B cell (primary cell): Measurements from ENCODE around the gene TMEM132D. TPM values are rescaled to one million over a fixed set of nuclear protein-coding genes. Genes with fewer than 3 reads are reported as not detected.

ENCODE experiments used
- ATAC-seq: fragments of 200-7000 bp; cut with Tn5 transposase; one replicate; pipeline ENCODE4 v1.10.0; 2021; ENCODE audit warnings: low read depth, mild to moderate bottlenecking, moderate number of reproducible peaks, moderate library complexity
- CTCF ChIA-PET: fragments of 350-600 bp; sonication (Branson Sonifier 250); formaldehyde crosslinking; loops from one replicate; lab custom pipeline; 2021; ENCODE audit warnings: antibody characterized with exemption, inconsistent platforms; lab: Charles Lee
- POLR2A ChIA-PET: fragments of 350-600 bp; sonication (Branson Sonifier 250); formaldehyde crosslinking; loops from one replicate; lab custom pipeline; 2021; ENCODE audit warnings: antibody characterized with exemption; lab: Charles Lee
- DNase-seq: peaks from one replicate; pipeline ENCODE4 v3.0.0; 2013
- H2AFZ ChIP-seq: 2 replicates; pipeline ENCODE4 v1.6.1; 2012; ENCODE audit warnings: mild to moderate bottlenecking, low read depth, low read length; ENCODE audit not compliant: insufficient read depth, poor library complexity, severe bottlenecking
- H3K27ac ChIP-seq, 2 donors: 1 replicate in 1 of 2; 2 replicates in 1 of 2; pipeline ENCODE4 v1.5.1; 2012 to 2013; ENCODE audit warnings: low read length in 2 of 2, mild to moderate bottlenecking in 2 of 2, moderate library complexity in 1 of 2
- H3K27me3 ChIP-seq, 4 experiments: fragments of 200-600 bp in 1 of 4; sonication (generic) in 1 of 4; replicated peaks in 1 of 4; 1 replicate in 2 of 4; 2 replicates in 2 of 4; pipeline versions ENCODE4 v1.6.1 to v1.7.0; 2013 to 2016; ENCODE audit warnings: low read length in 3 of 4, mild to moderate bottlenecking in 2 of 4, mixed read lengths in 1 of 4, moderate library complexity in 1 of 4; ENCODE audit not compliant: insufficient read depth in 4 of 4, control insufficient read depth in 3 of 4; ENCODE audit errors: control extremely low read depth in 1 of 4
- H3K36me3 ChIP-seq, 2 experiments: replicated peaks in 1 of 2; 1 replicate in 1 of 2; 2 replicates in 1 of 2; pipeline versions ENCODE4 v1.6.1 to v1.7.1; 2013; ENCODE audit warnings: low read length in 1 of 2; ENCODE audit not compliant: insufficient read depth in 2 of 2, control insufficient read depth in 1 of 2; ENCODE audit errors: control extremely low read depth in 1 of 2, extremely low read depth in 1 of 2
- H3K4me1 ChIP-seq, 2 donors: fragments of 200-600 bp in 1 of 2; sonication (generic) in 1 of 2; 1 replicate in 1 of 2; 2 replicates in 1 of 2; pipeline versions ENCODE4 v1.5.1 to v1.6.1; 2013 to 2017; ENCODE audit warnings: low read length in 2 of 2; ENCODE audit not compliant: control insufficient read depth in 2 of 2, insufficient read depth in 2 of 2
- H3K4me2 ChIP-seq: replicated peaks from 2 replicates; pipeline ENCODE3; 2012; ENCODE audit warnings: mild to moderate bottlenecking, low read depth, low read length; ENCODE audit not compliant: poor library complexity, severe bottlenecking
- H3K4me3 ChIP-seq, 5 experiments: fragments of 200-600 bp in 1 of 5; sonication (generic) in 1 of 5; 1 replicate in 3 of 5; 2 replicates in 2 of 5; pipeline versions ENCODE4 v1.5.1 to v1.7.0; 2011 to 2016; ENCODE audit warnings: low read length in 4 of 5, mild to moderate bottlenecking in 4 of 5, low read depth in 2 of 5, control low read depth in 1 of 5, moderate library complexity in 1 of 5; ENCODE audit not compliant: insufficient read depth in 1 of 5; ENCODE audit errors: control extremely low read depth in 1 of 5, extremely low read depth in 1 of 5
- H3K79me2 ChIP-seq: fragments of 200-600 bp; sonication (generic); one replicate; pipeline ENCODE4 v1.6.0; 2016; ENCODE audit warnings: low read length; ENCODE audit not compliant: control insufficient read depth, insufficient read depth
- H3K9ac ChIP-seq: fragments of 200-600 bp; sonication (generic); 2 replicates; pipeline ENCODE4 v1.6.1; 2017; ENCODE audit warnings: mild to moderate bottlenecking, low read length, moderate library complexity
- H3K9me3 ChIP-seq, 3 donors: one replicate each; pipeline versions ENCODE4 v1.6.1 to v1.7.1; 2013; ENCODE audit warnings: low read length in 2 of 3; ENCODE audit not compliant: control insufficient read depth in 2 of 3, insufficient read depth in 1 of 3; ENCODE audit errors: control extremely low read depth in 1 of 3
- H4K20me1 ChIP-seq: 2 replicates; pipeline ENCODE4 v1.6.0; 2012; ENCODE audit warnings: mild to moderate bottlenecking, low read length; ENCODE audit not compliant: insufficient read depth, control insufficient read depth, poor library complexity, severe bottlenecking
- H3K27ac Mint-ChIP-seq: one replicate; pipeline ENCODE4 v1.8.0; 2021; ENCODE audit warnings: mixed read lengths
- H3K27me3 Mint-ChIP-seq: one replicate; pipeline ENCODE4 v1.8.0; 2021; ENCODE audit warnings: mixed read lengths
- H3K4me1 Mint-ChIP-seq: one replicate; pipeline ENCODE4 v1.8.0; 2021; ENCODE audit warnings: mixed read lengths
- H3K4me3 Mint-ChIP-seq: one replicate; pipeline ENCODE4 v1.8.0; 2021; ENCODE audit warnings: mixed read lengths
- H3K9me3 Mint-ChIP-seq: one replicate; pipeline ENCODE4 v1.8.0; 2022; ENCODE audit warnings: mixed read lengths; ENCODE audit not compliant: insufficient read depth
- EZH2 ChIP-seq: IDR thresholded peaks from 2 replicates; pipeline ENCODE4 v1.6.1; 2012; ENCODE audit warnings: borderline replicate concordance, low read depth, mild to moderate bottlenecking, moderate library complexity, low read length; ENCODE audit not compliant: insufficient read depth, poor library complexity, severe bottlenecking
- WGBS: methylation state at CpG from one replicate; pipeline ENCODE4 v1.1.5; 2013; ENCODE audit warnings: missing lambda C conversion rate; ENCODE audit not compliant: insufficient coverage; 5-methylcytosine and 5-hydroxymethylcytosine counted together
- intact Hi-C: fragments of 100-400 bp; cut with micrococcal nuclease; formaldehyde crosslinking; loops from one replicate; pipeline ENCODE4 v1.10.0; 2022
- polyA plus RNA-seq: library from polyadenylated mRNA; depleted of rRNA; stranded (reverse); fragments of >200 nt; gene quantifications from 2 replicates; pipeline ENCODE4 v1.2.3, GENCODE V29; 2012
- total RNA-seq, 2 donors: library from RNA; stranded (reverse); fragments of 120-200 nt in 1 of 2; gene quantifications; 1 replicate in 1 of 2; 2 replicates in 1 of 2; pipeline versions ENCODE4 v1.2.3 to v1.2.4, GENCODE V29; 2013 to 2022
- TF ChIP-seq, protein P1 (sequence below): fragments of 200-600 bp; IDR thresholded peaks from one replicate; pipeline ENCODE4 v1.8.0; 2022; ENCODE audit warnings: antibody characterized with exemption, mild to moderate bottlenecking

TMEM132D gene
- total and polyA plus RNA-seq, 2 donors (not counting 1 experiment from before 2014, with no cell fraction given): not detected

DNA sequence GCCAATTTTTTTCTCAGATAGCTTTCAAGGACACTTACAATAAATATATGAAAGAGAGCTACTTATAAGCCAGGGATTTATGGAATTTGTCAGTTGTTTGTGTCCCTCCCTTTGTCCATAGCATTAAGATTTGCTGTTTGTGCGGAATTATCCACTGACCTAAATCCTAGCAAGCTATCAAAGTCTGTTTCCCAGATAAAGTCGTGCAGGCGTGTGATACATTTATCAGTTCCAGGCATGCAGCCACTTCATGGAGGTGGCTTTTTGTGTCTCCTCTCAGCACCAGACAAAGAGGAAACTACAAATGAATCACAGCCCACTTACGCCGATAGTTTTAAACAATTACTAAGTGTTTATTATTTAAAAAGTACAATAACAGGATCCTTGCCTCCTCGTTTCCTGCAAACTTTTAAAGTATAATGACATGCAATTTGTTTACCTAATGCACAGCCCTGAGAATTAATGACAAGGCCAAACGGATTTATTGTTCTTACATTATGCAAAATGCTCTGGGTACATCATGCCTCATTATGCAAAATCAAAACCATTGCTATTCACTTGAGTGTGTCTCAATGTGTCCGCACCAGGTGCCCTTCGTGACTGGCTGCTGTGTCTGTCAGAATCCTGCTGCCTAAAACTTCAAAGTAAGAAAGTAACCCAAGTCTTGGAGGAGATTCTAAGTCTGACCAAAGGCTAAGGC, 627.3 kb downstream of the TMEM132D start:
- ChIA-PET POLR2A (no interaction called here), CTCF (no interaction called here)
- no peak overlapping the region for H2AFZ ChIP-seq
- H3K27ac ChIP-seq: no peak overlapping the region
- ATAC-seq (no peak), DNase-seq (no peak)
- no peak overlapping the region for H3K4me2 ChIP-seq
- H3K36me3 ChIP-seq: no peaks in the 10 kb centered on the region
- H3K27me3 Mint-ChIP-seq: no peaks in the 10 kb centered on the region
- H4K20me1 ChIP-seq: no peaks in the 10 kb centered on the region
- no peak overlapping the region for H3K9ac ChIP-seq
- intact Hi-C loops: no loop called here
- no peaks in the 10 kb centered on the region for H3K4me1 Mint-ChIP-seq
- no peaks in the 10 kb centered on the region for H3K9me3 Mint-ChIP-seq
- no peak overlapping the region for H3K27ac Mint-ChIP-seq
- no peaks in the 10 kb centered on the region for H3K79me2 ChIP-seq
- no peak overlapping the region for H3K4me3 ChIP-seq
- WGBS: 57% methylated on average over 3 of the region's 9 CpGs
- peaks cover 0 to 8% (median 0%) of the 10 kb centered on the region in 3 donors for H3K9me3 ChIP-seq
- no peaks in the 10 kb centered on the region for H3K4me1 ChIP-seq
- H3K27me3 ChIP-seq: no peaks in the 10 kb centered on the region
- TF ChIP-seq EZH2: no peak
- TF ChIP-seq, protein P1, sequence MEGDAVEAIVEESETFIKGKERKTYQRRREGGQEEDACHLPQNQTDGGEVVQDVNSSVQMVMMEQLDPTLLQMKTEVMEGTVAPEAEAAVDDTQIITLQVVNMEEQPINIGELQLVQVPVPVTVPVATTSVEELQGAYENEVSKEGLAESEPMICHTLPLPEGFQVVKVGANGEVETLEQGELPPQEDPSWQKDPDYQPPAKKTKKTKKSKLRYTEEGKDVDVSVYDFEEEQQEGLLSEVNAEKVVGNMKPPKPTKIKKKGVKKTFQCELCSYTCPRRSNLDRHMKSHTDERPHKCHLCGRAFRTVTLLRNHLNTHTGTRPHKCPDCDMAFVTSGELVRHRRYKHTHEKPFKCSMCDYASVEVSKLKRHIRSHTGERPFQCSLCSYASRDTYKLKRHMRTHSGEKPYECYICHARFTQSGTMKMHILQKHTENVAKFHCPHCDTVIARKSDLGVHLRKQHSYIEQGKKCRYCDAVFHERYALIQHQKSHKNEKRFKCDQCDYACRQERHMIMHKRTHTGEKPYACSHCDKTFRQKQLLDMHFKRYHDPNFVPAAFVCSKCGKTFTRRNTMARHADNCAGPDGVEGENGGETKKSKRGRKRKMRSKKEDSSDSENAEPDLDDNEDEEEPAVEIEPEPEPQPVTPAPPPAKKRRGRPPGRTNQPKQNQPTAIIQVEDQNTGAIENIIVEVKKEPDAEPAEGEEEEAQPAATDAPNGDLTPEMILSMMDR: no peak
- H3K4me3 Mint-ChIP-seq: no peak overlapping the region

DNA sequence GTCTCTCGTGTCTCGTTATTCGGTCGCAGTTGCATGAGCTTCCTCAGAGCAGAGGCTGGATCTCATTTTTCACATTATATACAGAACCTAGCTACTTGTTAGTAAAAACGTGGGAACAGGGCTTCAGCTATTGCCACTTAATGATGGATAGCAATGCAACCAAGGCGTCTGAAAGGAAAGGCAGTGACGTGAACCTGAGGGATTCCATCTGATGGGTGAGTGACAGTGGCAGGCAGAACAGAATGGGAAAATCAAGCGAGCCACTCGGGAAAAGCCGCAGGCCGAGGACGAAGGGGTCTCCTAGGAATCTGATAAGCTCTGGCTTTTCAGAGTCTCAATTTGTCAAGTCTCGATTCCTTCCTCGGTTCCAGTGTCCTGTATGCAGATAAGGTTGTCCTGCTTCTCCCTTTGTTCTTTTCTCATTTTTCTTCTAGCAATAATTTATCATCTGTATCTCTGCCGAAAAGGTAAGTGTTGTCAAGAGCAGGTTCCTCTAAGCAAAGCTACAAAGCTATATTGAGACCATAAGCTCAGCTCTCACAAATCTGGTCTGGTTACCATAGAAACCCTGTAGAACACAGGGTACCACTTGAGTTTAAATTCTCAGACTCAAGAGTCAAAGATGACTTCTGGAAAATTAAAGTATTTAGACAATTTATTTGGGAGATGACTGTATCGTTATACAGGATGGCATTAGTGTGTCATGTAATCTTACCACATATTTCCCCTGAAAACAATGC, 633.9 kb downstream of the TMEM132D start:
- Histone ChIP-seq H2AFZ (no peak overlapping the region), H4K20me1 (no peaks in the 10 kb centered on the region), H3K27ac (no peak overlapping the region), H3K79me2 (no peaks in the 10 kb centered on the region), H3K4me3 (no peak overlapping the region), H3K9me3 (peaks cover 0 to 10% (median 0%) of the 10 kb centered on the region in 3 donors), H3K4me1 (no peaks in the 10 kb centered on the region), H3K27me3 (no peaks in the 10 kb centered on the region), H3K36me3 (no peaks in the 10 kb centered on the region), H3K9ac (no peak overlapping the region), H3K4me2 (no peak overlapping the region)
- TF ChIP-seq, protein P1: no peak
- TF ChIP-seq EZH2: no peak
- ChIA-PET POLR2A (no interaction called here), CTCF (no interaction called here)
- intact Hi-C loops: no loop called here
- no peak overlapping the region for H3K4me3 Mint-ChIP-seq
- ATAC-seq: no peak
- DNase-seq: no peak
- WGBS: 94% methylated on average over 13 of the region's 16 CpGs
- H3K9me3 Mint-ChIP-seq: peaks cover 6% of the 10 kb centered on the region
- H3K4me1 Mint-ChIP-seq: no peaks in the 10 kb centered on the region
- no peak overlapping the region for H3K27ac Mint-ChIP-seq
- no peaks in the 10 kb centered on the region for H3K27me3 Mint-ChIP-seq
